Fibroblast of pulmonary artery (primary cell): ENCODE measurements around the gene ITM2C.

ENCODE experiments used
- DNase-seq: peaks from one replicate; pipeline ENCODE4 v3.0.0-alpha.2; 2010; ENCODE audit warnings: low read depth
- H3K4me3 ChIP-seq: replicated peaks from 2 replicates; pipeline ENCODE4 v1.5.1; 2011; ENCODE audit warnings: low read depth, mild to moderate bottlenecking, control low read depth, low read length, moderate library complexity
- TF ChIP-seq, protein P1 (sequence below): IDR thresholded peaks from 2 replicates; pipeline ENCODE4 v1.5.1; 2011; ENCODE audit warnings: mild to moderate bottlenecking, control low read depth, low read length, inconsistent platforms; ENCODE audit errors: missing control alignments

The ITM2C gene

DNA sequence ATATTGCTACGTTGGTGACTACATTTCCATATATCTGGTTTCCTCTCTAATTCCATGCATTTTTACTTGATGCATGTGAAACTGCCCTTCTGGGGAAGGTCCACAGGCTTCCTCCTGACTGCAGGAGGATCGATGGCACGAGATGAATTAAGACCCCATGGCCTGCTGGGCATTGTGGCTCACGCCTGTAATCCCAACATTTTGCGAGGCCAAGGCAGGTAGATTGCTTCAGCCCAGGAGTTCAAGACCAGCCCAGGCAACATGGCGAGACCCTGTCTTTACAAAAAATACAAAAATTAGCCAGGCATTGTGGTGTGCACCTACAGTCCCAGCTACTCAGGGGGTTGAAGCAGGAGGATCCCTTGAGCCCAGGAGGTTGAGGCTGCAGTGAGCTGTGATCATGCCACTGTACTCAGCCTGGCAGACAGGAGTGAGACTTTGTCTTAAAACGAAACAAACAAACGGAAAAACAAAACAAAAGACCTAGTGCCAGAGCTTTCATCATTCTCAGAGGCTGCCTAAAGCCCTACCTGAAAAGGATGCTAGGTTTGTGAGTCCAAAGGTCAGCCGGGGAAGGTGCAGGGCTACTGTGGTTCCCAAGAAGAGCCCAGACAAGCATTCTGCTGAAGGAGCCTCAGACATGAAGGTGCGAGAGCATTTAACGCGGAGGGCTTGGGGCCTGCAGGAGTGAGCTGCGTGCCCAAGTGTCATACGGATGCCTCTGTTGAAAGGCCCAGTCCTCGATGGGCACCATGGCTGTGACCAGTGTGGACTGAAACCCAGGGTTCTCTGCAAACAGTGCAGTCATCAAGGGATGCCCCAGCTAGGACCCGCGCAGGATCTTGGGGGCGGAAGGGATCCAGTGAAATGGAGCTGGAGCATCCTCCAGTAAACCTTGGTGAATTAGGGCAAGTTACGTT is 38.7 kb downstream of the ITM2C start:
- no peak overlapping the region for H3K4me3 ChIP-seq
- no peak for DNase-seq
- TF ChIP-seq, protein P1, sequence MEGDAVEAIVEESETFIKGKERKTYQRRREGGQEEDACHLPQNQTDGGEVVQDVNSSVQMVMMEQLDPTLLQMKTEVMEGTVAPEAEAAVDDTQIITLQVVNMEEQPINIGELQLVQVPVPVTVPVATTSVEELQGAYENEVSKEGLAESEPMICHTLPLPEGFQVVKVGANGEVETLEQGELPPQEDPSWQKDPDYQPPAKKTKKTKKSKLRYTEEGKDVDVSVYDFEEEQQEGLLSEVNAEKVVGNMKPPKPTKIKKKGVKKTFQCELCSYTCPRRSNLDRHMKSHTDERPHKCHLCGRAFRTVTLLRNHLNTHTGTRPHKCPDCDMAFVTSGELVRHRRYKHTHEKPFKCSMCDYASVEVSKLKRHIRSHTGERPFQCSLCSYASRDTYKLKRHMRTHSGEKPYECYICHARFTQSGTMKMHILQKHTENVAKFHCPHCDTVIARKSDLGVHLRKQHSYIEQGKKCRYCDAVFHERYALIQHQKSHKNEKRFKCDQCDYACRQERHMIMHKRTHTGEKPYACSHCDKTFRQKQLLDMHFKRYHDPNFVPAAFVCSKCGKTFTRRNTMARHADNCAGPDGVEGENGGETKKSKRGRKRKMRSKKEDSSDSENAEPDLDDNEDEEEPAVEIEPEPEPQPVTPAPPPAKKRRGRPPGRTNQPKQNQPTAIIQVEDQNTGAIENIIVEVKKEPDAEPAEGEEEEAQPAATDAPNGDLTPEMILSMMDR = no peak

DNA sequence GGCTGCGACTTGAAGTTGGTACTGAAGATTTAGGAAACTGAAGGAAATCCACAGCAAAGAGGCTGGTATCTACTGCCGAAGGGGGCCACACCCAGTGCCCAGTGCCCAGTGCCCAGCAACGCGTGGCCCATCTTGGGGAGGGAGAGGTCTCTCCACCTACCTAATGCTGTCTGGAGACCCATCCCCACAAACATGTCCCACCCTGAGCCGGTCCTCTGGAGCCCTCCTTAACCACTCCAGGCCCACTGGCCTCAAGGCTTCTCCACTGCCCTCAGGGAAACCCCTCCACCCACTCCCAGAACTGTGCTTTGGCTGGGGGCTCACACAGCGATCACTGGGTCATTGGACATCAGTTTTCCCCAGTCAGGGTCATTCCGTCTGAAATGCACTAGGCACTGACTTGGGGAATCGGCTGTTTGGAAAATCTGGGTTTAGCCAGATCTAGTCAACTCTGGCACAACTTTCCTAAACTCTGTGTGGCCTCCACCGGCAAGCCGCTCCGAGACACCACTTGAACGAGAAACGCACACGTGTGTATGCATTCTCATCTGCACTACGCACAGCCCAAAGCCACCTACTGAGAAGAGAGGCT is 40.2 kb downstream of the ITM2C start:
- H3K4me3 ChIP-seq = no peak overlapping the region
- DNase-seq = no peak
- TF ChIP-seq, protein P1 = no peak

DNA sequence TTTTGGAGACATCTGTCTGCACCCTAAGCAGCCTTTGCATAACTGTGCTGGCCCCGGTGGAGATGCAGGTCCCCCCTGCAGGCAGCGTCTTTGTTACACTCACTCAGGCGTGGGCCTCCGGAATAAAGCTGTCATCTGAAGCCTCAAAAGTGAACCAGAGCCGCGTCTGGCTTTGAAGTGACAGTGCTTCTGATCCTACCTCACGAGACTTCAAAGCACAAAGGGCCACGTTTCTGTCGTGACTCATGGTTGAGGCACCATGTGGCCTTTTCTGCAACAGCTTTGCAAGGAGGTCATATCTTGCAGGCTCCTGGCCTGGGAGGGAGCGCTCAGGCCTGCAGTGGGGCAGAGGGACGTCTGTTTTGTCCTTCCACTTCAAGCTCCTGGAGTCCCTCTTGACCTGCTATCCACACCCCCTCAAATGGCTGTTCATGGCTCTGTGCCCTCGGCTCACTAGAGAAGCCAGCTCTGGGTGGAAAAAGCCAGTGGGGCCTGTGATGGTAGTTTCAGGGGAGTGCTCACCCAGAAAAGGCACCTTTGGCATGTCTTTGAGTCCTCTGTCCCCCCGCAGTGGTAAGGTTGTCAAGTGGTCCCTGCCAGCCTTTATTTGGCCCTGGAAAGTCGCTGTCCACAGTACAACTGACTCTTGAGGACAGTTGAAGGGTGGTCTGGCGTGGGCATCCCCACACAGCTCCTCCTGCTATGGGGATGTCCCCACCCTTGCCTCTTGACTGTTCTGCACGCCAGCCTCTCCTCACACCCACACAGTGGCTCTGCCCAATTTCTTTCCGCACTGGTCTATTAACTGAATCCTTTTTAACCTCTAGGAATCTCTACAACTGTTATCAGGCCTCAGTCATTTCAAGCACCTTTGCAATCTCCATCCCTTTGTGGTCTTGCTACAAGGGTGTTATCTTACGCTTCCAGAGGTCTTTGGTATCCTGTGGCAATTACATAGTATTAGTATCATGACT is 41.0 kb downstream of the ITM2C start:
- TF ChIP-seq, protein P1 = no peak
- no peak for DNase-seq
- H3K4me3 ChIP-seq = no peak overlapping the region

DNA sequence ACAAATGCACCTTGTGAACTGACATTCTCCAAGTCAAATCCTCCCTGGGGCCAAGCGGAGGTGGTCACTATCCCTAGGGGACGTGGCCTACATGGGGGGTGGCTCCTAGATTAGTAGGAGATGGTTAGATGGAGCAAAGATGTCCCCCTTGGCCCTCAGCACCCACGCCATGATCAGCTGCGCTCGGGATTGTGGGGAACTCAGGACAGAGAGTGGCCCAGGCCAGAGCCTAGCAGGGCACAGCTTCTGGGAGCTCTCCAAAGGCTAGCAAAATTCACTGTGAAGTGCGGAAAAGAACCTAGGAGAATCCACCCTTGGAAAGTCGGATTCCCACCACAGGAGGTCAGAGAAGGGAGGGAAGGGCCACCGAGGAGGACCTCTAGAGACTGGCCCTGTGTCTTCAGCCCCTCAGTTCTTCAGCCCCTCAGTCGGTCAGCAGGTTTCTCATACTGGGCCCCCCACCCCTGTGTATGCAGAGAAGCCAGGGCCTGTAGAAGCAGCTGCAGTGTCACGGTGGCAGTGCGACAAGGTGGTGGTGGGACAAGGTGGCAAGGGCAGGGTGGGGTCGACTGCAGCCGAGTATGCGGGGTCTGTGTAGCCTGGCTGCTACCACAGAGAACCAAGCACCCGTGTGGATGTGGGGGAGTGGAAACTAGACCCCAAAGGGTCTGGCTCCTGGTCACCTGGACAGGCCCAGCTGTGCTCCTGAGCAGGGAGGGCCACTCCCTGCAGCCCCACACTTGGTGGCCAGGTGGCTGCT is 41.9 kb downstream of the ITM2C start:
- H3K4me3 ChIP-seq = no peak overlapping the region
- TF ChIP-seq, protein P1 = no peak
- DNase-seq = no peak

DNA sequence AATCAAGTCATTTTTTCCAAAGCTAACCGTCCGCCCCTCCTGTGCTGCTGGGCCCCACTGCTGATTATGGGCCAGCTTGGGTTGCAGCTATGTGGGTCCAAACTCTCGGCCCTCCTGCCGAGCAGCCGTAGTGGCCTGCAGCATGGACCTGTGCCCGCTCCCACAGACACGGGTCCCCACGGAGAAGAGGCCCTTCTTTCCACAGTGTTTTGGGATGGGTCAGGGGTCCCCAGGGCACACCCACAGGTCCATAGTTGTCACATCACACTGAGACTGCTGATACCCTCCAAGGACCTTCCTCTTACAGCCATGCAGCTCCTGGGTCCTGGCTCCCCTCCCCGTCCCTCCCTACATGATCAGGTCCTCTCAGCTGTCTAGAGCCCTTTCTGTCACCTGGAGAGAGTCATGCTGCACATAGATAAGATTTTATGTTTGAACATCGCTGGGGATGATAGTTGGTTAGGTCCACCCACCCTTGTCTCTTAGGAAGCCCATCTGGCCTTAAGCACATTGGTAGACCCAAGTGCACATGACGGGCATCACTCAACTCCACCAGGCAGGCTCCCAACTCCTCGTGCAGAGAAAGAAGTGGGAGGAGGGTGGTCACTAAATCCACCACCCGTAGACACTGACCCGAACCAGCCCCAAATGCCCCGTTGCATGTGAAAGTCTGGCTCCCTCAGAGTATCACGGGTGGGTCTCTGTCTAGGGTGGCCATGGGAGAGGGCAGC is 42.8 kb downstream of the ITM2C start:
- DNase-seq = no peak
- H3K4me3 ChIP-seq = no peak overlapping the region
- TF ChIP-seq, protein P1 = no peak
